Panc1 (cell line): ENCODE measurements around the gene LINGO4. TPM values are rescaled to one million over a fixed set of nuclear protein-coding genes. Genes with fewer than 3 reads are reported as not detected.

Experiments
- ATAC-seq: fragments of 200-7000 bp; cut with Tn5 transposase; 2 replicates; pipeline ENCODE4 v1.9.1; 2020; ENCODE audit warnings: mild to moderate bottlenecking, moderate library complexity
- BruUV-seq: library from RNA; stranded (reverse); fragments of 400-500 nt; replicated peaks from 2 replicates; lab custom pipeline; 2021; lab: Mats Ljungman, UMichigan
- CTCF ChIA-PET: fragments of 300-600 bp; sonication (Branson Sonifier 250); formaldehyde crosslinking; loops from one replicate; lab custom pipeline; 2022; ENCODE audit warnings: antibody characterized with exemption; lab: Charles Lee
- POLR2A ChIA-PET: fragments of 300-600 bp; sonication (Branson Sonifier 250); formaldehyde crosslinking; loops from one replicate; lab custom pipeline; 2022; ENCODE audit warnings: antibody characterized with exemption; lab: Charles Lee
- DNase-seq: peaks from one replicate; pipeline ENCODE4 v3.0.0-alpha.2; 2010; ENCODE audit warnings: low read depth, low spot score
- H3K27ac ChIP-seq: 2 replicates; pipeline ENCODE4 v1.5.1; 2011; ENCODE audit warnings: mild to moderate bottlenecking, low read length, inconsistent platforms
- H3K27me3 ChIP-seq: fragments of 200-500 bp; sonication (Bioruptor generic); 2 replicates; pipeline ENCODE4 v1.6.0; 2014; ENCODE audit warnings: low read length, inconsistent platforms; ENCODE audit not compliant: control insufficient read depth, insufficient read depth
- H3K36me3 ChIP-seq: fragments of 200-500 bp; sonication (Bioruptor generic); 2 replicates; pipeline ENCODE4 v1.5.1; 2014; ENCODE audit warnings: inconsistent platforms, mild to moderate bottlenecking, low read length, moderate library complexity; ENCODE audit not compliant: control insufficient read depth, insufficient read depth
- H3K4me1 ChIP-seq: 2 replicates; pipeline ENCODE4 v1.5.1; 2011; ENCODE audit warnings: inconsistent platforms, mild to moderate bottlenecking, low read length, moderate library complexity; ENCODE audit not compliant: control insufficient read depth, insufficient read depth
- H3K4me3 ChIP-seq, 2 experiments: 2 replicates each; pipeline ENCODE4 v1.5.1; 2011 to 2012; ENCODE audit warnings: low read depth in 2 of 2, low read length in 2 of 2, mild to moderate bottlenecking in 2 of 2, inconsistent platforms in 1 of 2, moderate library complexity in 1 of 2
- H3K9me3 ChIP-seq: fragments of 200-500 bp; sonication (Bioruptor generic); 2 replicates; pipeline ENCODE4 v1.5.1; 2014; ENCODE audit warnings: low read depth, mild to moderate bottlenecking, inconsistent platforms, low read length, moderate library complexity; ENCODE audit not compliant: control insufficient read depth, insufficient read depth
- CTCF ChIP-seq: fragments of 450-650 bp; IDR thresholded peaks from 2 replicates; pipeline ENCODE4 v1.5.1; 2017; ENCODE audit warnings: mild to moderate bottlenecking
- POLR2AphosphoS5 ChIP-seq: IDR thresholded peaks from 2 replicates; pipeline ENCODE4 v1.6.1; 2012; ENCODE audit warnings: mild to moderate bottlenecking, low read depth, low read length, moderate library complexity
- REST ChIP-seq, 2 experiments: IDR thresholded peaks; 2 replicates each; pipeline ENCODE4 v1.6.1; 2011 to 2012; ENCODE audit warnings: low read depth in 2 of 2, control low read depth in 1 of 2, low read length in 1 of 2, mild to moderate bottlenecking in 1 of 2, moderate library complexity in 1 of 2; ENCODE audit not compliant: insufficient read depth in 1 of 2
- SIN3A ChIP-seq: IDR thresholded peaks from 2 replicates; pipeline ENCODE4 v1.6.1; 2012; ENCODE audit warnings: low read depth, mild to moderate bottlenecking, low read length, moderate library complexity, borderline replicate concordance; ENCODE audit not compliant: insufficient read depth
- TCF7L2 ChIP-seq: IDR thresholded peaks from 2 replicates; pipeline ENCODE4 v1.6.1; 2011; ENCODE audit warnings: mild to moderate bottlenecking, low read depth, low read length, inconsistent platforms
- in situ Hi-C: cut with HindIII; loops from 2 replicates; pipeline ENCODE4 v1.10.0; 2016; ENCODE audit warnings: low sequenced_read_pairs, low pct_unique_long_range_greater_than_20kb
- intact Hi-C: fragments of 100-400 bp; cut with micrococcal nuclease; formaldehyde crosslinking; loops from one replicate; pipeline ENCODE4 v1.10.0; 2022; ENCODE audit not compliant: unreplicated experiment
- total RNA-seq: library from RNA; stranded (reverse); gene quantifications from one replicate; pipeline ENCODE4 v1.2.1, GENCODE V29; 2021; ENCODE audit not compliant: unreplicated experiment

LINGO4 gene
- total RNA-seq, 1 experiment from 2014 or later, result not detected

- H3K27me3 ChIP-seq, result no peaks in the 10 kb centered on the region
- no TSS peak for BruUV-seq
- no peak for DNase-seq
- no peaks in the 10 kb centered on the region for H3K9me3 ChIP-seq
- intact Hi-C loops, result no loop called here
- TF ChIP-seq SIN3A (no peak), REST (IDR thresholded peaks at IDR 0.05; ENCODE audit: insufficient read depth in 1 of 2, low read depth in 2 of 2, low read length in 1 of 2) (no peak), CTCF (no peak)
- no peak for ATAC-seq
- no peaks in the 10 kb centered on the region for H3K4me1 ChIP-seq
- in situ Hi-C loops, result no loop called here
- ChIA-PET CTCF (no interaction called here), POLR2A (no interaction called here)
- no peak overlapping the region for H3K4me3 ChIP-seq
- H3K36me3 ChIP-seq, result no peaks in the 10 kb centered on the region; the same call in 1 of the 2 replicates
- no peak overlapping the region for H3K27ac ChIP-seq
Measured at GRCh38 chr1:151779852-151780251, 25.4 kb downstream of the LINGO4 start.

- TF ChIP-seq POLR2AphosphoS5, result no peak
- TF ChIP-seq SIN3A, result no peak
- TF ChIP-seq REST (IDR thresholded peaks at IDR 0.05; ENCODE audit: insufficient read depth in 1 of 2, low read depth in 2 of 2, low read length in 1 of 2), result no peak
- TF ChIP-seq CTCF, result no peak
- TF ChIP-seq TCF7L2, result no peak
- H3K27ac ChIP-seq, result no peak overlapping the region
- no peaks in the 10 kb centered on the region for H3K27me3 ChIP-seq
- no TSS peak for BruUV-seq
- POLR2A ChIA-PET, result interaction anchor here (0.6 kb wide), 1 partner anchor 406 kb away, joined by 7 read pairs; no protein-coding TSS in a partner anchor
- in situ Hi-C loops (no loop called here), intact Hi-C loops (no loop called here)
- ATAC-seq (no peak), DNase-seq (no peak)
- no peaks in the 10 kb centered on the region; the same call in 1 of the 2 replicates for H3K36me3 ChIP-seq
- no peaks in the 10 kb centered on the region for H3K9me3 ChIP-seq
- H3K4me3 ChIP-seq, result no peak overlapping the region
- H3K4me1 ChIP-seq, result no peaks in the 10 kb centered on the region
- CTCF ChIA-PET, result no interaction called here
Measured at GRCh38 chr1:151777317-151777716, 27.9 kb downstream of the LINGO4 start.
